Stimulated activated CD4-positive, alpha-beta T cell treated with anti-CD3 and anti-CD28 coated beads, Interleukin-1b, Interleukin-23, amount 100 ng/mL, for 24 hours (primary cell): ENCODE data around the gene MSI1.

ENCODE experiments used
- DNase-seq, 4 experiments: peaks; one replicate each; pipeline ENCODE4 v3.0.0-alpha.2; 2020; ENCODE audit warnings: low read depth in 4 of 4, low spot score in 1 of 4

Gene MSI1

GRCh38 chr12:120368789-120369602, at the start of gene MSI1:
Gene MSI1, minus strand, starts transcription at chr12:120369164. Its CDS starts 73 bp downstream, at chr12:120369091.
- DNase-seq, result no peak

- no peak for DNase-seq
Observed at GRCh38 chr12:120417917-120418580, 49.1 kb upstream of the MSI1 start.

GRCh38 chr12:120416490-120417216, 47.7 kb upstream of the MSI1 start:
- no peak for DNase-seq

DNA sequence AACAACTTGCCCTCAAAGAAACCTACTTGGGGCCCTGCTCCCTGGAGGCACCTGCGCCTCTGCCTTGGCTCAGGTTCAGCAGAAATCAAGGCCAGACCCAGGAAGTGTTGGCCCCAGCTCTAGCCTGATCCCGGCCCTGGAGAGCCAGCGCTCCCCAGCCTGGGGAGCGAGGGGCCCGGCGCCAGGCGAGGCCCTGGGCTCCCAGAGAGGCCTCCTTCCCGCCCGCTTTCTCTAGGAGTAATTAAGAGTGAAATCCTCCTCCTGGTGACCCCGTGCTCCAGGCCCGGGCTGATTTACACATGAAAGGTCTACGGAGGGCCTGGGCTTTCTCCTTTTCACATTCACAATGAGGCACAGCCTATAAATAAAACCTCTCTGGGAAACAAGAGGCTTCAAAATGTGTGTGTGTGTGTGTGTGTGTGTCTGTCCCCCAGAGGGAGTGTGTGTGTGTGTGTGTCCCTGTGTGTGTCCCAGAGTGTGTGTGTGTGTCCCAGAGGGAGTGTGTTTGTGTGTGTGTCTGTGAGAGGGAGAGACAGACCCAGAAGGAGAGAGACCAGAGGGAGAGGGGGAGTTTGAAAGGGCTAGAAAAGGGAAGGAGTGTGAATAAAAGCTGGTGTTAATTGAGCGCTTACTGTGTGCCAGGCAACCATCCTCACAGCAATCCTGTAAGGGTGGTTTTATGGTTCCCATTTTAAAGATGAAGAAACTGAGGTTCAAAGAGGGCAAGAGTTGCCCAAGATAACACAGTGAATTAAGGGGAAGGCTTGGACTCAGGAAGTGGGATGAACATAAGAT, 45.1 kb upstream of the MSI1 start:
- no peak for DNase-seq

GRCh38 chr12:120412421-120412820, 43.5 kb upstream of the MSI1 start:
- no peak for DNase-seq

DNA sequence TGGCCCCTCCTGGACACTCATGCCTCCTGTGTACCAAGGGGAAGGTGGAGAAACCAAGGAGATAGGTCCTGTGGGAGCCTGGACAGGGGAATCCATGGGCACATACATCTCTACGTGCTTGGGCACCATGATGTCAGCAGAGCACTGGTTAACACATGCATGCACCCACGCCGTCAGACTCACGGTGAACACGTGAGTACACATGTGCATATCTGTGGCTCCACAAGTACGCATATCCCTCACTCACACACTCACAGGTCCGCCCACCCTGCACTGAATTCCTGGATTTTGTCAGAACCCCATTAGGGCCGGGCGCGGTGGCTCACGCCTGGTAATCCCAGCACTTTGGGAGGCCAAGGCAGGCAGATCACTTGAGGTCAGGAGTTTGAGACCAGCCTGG, 39.8 kb upstream of the MSI1 start:
- no peak for DNase-seq

DNA sequence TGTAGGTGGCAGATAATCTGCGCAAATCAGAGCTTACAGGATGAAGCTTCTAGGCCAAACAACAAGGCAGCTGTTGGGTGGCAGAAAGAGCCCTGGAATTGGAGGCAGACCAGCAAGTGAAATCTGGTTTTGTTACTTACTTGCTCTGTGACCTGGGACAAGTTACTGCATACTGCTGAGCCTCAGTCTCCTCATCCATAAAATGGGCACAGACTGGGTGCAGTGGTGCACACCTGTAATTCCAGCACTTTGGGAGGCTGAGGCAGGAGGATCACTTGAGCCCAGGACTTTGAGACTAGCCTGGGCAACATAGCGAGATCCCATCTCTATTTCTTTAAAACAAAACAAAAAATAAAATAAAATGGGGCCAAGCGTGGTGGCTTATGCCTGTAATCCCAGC, 37.6 kb upstream of the MSI1 start:
- no peak for DNase-seq

GRCh38 chr12:120406069-120406468, 37.1 kb upstream of the MSI1 start:
- no peak for DNase-seq

- DNase-seq, result no peak
Observed at GRCh38 chr12:120404271-120404670, 35.3 kb upstream of the MSI1 start.

- no peak for DNase-seq
Observed at GRCh38 chr12:120403869-120404268, 34.9 kb upstream of the MSI1 start.

DNA sequence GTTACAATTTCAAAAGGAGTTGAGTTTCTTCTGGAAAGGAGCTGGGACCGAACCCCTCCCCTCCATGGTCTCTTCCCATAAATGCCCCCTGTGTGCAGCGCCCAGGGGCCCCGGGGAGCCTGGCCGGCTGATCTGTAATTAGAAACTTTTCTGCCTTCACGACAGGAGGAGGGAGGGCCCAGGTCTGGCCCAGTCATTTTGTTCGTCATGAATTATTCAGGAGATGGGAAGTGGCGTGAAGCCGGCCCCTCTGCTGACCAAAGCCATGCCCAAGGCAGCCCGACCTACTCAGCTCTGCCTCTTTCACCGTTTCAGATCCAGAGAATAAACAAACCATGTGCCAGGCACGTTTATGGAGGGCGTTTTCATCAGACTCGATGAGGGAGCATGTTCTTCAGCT, 33.3 kb upstream of the MSI1 start:
- DNase-seq, result no peak

DNA sequence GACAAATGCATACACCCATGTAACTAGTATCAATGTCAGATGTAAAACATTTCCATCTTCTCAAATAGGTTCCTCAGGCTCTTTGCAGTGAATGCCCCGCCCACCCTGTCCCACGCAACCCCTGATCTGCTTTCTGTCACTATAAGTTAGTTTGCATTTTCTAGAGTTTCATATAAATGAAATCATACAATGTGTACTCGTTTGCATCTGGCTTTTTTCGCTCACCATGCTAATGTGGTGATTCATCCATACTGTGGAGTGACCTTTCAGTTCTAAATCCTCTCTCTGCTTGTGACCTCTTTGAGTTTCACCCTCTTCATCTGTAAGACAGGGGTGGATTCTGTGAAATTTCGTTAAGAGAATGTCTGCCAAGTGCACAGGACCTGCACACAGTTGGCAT, 30.6 kb upstream of the MSI1 start:
- DNase-seq, result no peak

GRCh38 chr12:120397824-120398540, 29.0 kb upstream of the MSI1 start:
- DNase-seq, result no peak

- no peak for DNase-seq
Observed at GRCh38 chr12:120394483-120395367, 25.8 kb upstream of the MSI1 start.

DNA sequence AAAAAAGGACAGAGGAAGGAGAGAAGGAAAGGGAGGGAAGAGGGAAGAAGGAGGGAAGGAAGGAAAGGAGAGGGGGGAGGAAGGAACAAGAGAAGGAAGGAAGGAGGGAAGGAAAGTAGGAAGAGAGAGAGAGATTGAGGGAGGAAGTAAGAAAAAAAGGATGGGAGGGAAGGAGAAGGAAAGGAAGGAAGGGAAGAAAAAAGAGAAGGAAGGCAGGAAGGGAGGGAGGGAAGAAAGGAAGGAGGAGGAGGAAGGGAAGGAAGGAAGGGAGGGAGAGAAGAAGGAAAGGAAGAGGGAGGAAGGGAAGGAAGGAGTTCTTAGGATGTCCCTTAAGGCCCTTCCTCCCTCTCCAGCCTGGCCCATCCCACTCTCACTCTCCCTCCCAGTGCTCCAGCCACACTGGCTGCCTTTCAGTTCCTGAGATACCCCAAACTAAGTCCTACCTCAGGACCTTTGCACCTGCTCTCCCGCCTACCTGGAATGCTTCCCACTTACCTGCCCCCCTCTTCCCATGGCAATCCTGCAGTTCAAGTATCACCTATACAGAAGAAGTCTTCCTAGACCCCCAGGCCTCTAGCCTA, 21.7 kb upstream of the MSI1 start:
- DNase-seq, result no peak

- no peak for DNase-seq
Observed at GRCh38 chr12:120388691-120389481, 19.9 kb upstream of the MSI1 start.

DNA sequence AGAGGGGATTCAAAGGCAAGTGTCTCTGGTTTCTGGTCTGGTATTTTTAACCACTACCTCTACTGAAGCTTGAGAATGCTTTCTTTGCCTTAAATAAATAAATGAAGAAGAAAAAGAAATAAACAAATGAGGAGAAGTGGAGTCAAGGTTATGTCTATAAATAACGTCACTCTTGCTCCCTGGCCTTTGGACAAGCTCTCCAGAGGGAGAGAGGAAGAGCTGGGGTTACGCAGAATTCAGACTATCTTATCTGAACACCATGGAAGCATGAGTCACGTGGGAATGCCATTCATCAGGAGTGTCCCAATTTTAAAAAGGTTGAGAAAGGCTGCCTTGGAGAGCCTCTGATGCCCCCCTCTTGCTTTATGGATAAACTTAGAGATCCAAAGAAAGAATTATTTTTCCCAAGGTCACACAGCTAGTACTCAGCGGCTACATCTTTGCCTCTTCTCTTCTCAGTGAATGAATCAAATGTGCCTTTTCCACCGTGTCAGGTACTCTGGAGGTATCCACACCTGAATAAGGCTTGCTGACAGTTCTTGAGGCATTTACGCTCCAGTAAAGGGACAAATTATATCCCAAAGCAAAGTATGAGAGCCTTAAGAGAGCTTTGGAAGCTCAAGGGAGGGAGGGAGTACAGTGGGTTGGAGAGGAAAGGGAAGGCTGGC, 12.9 kb upstream of the MSI1 start:
- no peak for DNase-seq

GRCh38 chr12:120378036-120378435, 9.1 kb upstream of the MSI1 start:
- no peak for DNase-seq
